ENCODE results near the gene COASY.
A peak's percentile ranks its signal among the peaks of the same experiment; 100 is the strongest.

- TF ChIP-seq CTCF (IDR thresholded peaks at IDR 0.05; ENCODE audit: low read depth, low read length, missing input control) (no peak), JUND (IDR thresholded peaks at IDR 0.05) (no peak), GABPA (IDR thresholded peaks at IDR 0.05 in 1 of 2, conservative IDR thresholded peaks at IDR 0.05 in 1 of 2) (peak in 1 of 2 donors; percentile 59), REST (IDR thresholded peaks at IDR 0.05) (peak; percentile 37), TAF1 (conservative IDR thresholded peaks at IDR 0.05) (no peak), RXRA (IDR thresholded peaks at IDR 0.05) (peak in 1 of 2 donors; percentile 21), SP1 (IDR thresholded peaks at IDR 0.05) (no peak), NR2F2 (IDR thresholded peaks at IDR 0.05) (no peak), EGR1 (IDR thresholded peaks at IDR 0.05; ENCODE audit: low read depth in 2 of 2) (no peak), MAX (IDR thresholded peaks at IDR 0.05) (no peak), RAD21 (IDR thresholded peaks at IDR 0.05) (peak in 1 of 2 donors; percentile 38)
These were observed 25.4 kb upstream of the COASY start for GRCh38 chr17:42536372-42537155.
